Kidney tubule cell (primary cell): ENCODE measurements around the gene ITK.
"Not testable (repeated sequence)": the region's sequence is repeated elsewhere in the genome, so short reads cannot be mapped to it uniquely, and the experiment has no call there.

Experiments used
- DNase-seq: peaks from one replicate; pipeline ENCODE4 v3.0.0-alpha.2; 2018; ENCODE audit warnings: low spot score

The ITK gene

GRCh38 chr5:157168286-157168685 lies 12.4 kb upstream of the ITK start:
- no peak for DNase-seq

- no peak for DNase-seq
These were observed 8.2 kb upstream of the ITK start for GRCh38 chr5:157172403-157172802.

- peak; percentile 7 for DNase-seq
These were observed 5.5 kb upstream of the ITK start for GRCh38 chr5:157175071-157175612.

- DNase-seq = no peak
These were observed 2.7 kb upstream of the ITK start for GRCh38 chr5:157177953-157178352.

- no peak for DNase-seq
These were observed 1.7 kb upstream of the ITK start for GRCh38 chr5:157178966-157179365.

GRCh38 chr5:157182143-157182757 lies 1.6 kb downstream of the ITK start:
- no peak for DNase-seq

GRCh38 chr5:157184117-157184670 lies 3.6 kb downstream of the ITK start:
- DNase-seq = no peak

- DNase-seq = not testable (repeated sequence)
These were observed 4.5 kb downstream of the ITK start for GRCh38 chr5:157185122-157185521.

GRCh38 chr5:157186309-157187045 lies 5.8 kb downstream of the ITK start:
- no peak for DNase-seq

- no peak for DNase-seq
These were observed 6.6 kb downstream of the ITK start for GRCh38 chr5:157187046-157187754.

- no peak for DNase-seq
These were observed 7.6 kb downstream of the ITK start for GRCh38 chr5:157188270-157188669.

GRCh38 chr5:157189223-157189622 lies 8.6 kb downstream of the ITK start:
- DNase-seq = no peak

GRCh38 chr5:157193699-157194424 lies 13.2 kb downstream of the ITK start:
- no peak for DNase-seq

- no peak for DNase-seq
These were observed 15.4 kb downstream of the ITK start for GRCh38 chr5:157196045-157196444.

GRCh38 chr5:157197086-157197485 lies 16.4 kb downstream of the ITK start:
- no peak for DNase-seq

- DNase-seq = no peak
These were observed 17.8 kb downstream of the ITK start for GRCh38 chr5:157198277-157198986.

GRCh38 chr5:157201857-157202256 lies 21.2 kb downstream of the ITK start:
- no peak for DNase-seq

- no peak for DNase-seq
These were observed 22.8 kb downstream of the ITK start for GRCh38 chr5:157203417-157203816.

GRCh38 chr5:157204765-157205164 lies 24.1 kb downstream of the ITK start:
- no peak for DNase-seq

- DNase-seq = no peak
These were observed 25.1 kb downstream of the ITK start for GRCh38 chr5:157205708-157206107.

GRCh38 chr5:157210652-157211051 lies 30.0 kb downstream of the ITK start:
- not testable (repeated sequence) for DNase-seq
